ENCODE data around the gene RTN4RL1.

- TF ChIP-seq YY1 (IDR thresholded peaks at IDR 0.05; ENCODE audit: borderline replicate concordance in 1 of 3, control insufficient read depth in 1 of 3, extremely low read depth in 1 of 3, insufficient read depth in 3 of 3, insufficient read length in 1 of 3, insufficient replicate concordance in 2 of 3, low read depth in 1 of 3, low read length in 2 of 3) = no peak
- TF ChIP-seq, protein P1, sequence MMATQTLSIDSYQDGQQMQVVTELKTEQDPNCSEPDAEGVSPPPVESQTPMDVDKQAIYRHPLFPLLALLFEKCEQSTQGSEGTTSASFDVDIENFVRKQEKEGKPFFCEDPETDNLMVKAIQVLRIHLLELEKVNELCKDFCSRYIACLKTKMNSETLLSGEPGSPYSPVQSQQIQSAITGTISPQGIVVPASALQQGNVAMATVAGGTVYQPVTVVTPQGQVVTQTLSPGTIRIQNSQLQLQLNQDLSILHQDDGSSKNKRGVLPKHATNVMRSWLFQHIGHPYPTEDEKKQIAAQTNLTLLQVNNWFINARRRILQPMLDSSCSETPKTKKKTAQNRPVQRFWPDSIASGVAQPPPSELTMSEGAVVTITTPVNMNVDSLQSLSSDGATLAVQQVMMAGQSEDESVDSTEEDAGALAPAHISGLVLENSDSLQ (IDR thresholded peaks at IDR 0.05) = no peak
Measured at GRCh38 chr17:1916316-1916715, 108.8 kb downstream of the RTN4RL1 start.
